Activated CD8-positive, alpha-beta memory T cell treated with anti-CD3 and anti-CD28 coated beads for 1 hour (primary cell): Measurements from ENCODE around the gene IL37.
"Not testable (repeated sequence)": the region's sequence is repeated elsewhere in the genome, so short reads cannot be mapped to it uniquely, and the experiment has no call there.

Experiments
- DNase-seq, 2 donors: peaks; one replicate each; pipeline ENCODE4 v3.0.0-alpha.2; 2020; ENCODE audit warnings: low read depth in 1 of 2; ENCODE audit errors: extremely low read depth in 1 of 2

IL37 gene

GRCh38 chr2:112887964-112888749 is 22.8 kb upstream of the IL37 start:
- no peak for DNase-seq

- no peak for DNase-seq
Measured at GRCh38 chr2:112889976-112890375, 21.0 kb upstream of the IL37 start.

GRCh38 chr2:112891385-112891831 is 19.6 kb upstream of the IL37 start:
- DNase-seq, result no peak

GRCh38 chr2:112893752-112894151 is 17.2 kb upstream of the IL37 start:
- DNase-seq, result no peak

GRCh38 chr2:112896909-112897623 is 13.9 kb upstream of the IL37 start:
- no peak for DNase-seq

GRCh38 chr2:112897624-112897978 is 13.4 kb upstream of the IL37 start:
- no peak for DNase-seq

- DNase-seq, result not testable (repeated sequence)
Measured at GRCh38 chr2:112901431-112902065, 9.4 kb upstream of the IL37 start.

DNA sequence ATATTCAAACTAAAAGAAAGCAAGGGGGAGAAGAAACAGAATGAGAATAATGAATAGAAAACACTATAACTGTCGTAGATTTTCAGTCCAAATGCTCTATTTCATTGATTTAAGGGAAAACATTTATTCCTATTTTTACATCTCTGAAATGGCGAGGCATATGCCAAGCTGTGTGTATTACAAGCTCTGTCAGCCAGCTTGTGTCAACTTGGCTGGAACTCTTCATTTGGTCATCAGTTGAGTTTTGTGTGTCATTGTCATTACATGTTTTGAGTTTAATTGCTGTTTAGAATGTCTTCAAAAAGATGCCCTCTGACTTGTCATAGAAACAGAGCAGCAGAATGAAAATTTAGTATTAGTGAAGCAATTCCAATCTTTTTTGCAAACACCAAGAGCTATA is 8.1 kb upstream of the IL37 start:
- no peak for DNase-seq

- no peak for DNase-seq
Measured at GRCh38 chr2:112904883-112905282, 6.1 kb upstream of the IL37 start.

DNA sequence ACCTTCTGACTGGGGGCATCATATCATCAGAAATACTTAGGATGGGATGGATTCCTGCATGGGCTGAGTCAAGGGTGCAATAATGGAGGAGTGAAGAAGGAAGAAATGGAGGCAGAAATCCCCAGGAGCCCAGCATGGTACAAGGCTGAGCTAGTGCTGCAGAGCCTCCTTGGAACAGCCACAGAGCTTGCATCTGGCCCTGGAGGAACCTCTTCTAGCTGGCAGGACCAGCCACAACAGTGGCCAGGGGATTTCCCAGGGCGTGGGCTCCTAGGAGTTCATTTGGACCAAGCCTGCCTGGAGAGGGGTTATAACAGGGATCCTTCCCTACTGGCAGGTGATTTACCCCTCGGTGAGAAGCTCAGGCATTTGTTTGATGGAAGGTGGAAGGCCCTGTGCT is 4.7 kb upstream of the IL37 start:
- DNase-seq, result no peak

DNA sequence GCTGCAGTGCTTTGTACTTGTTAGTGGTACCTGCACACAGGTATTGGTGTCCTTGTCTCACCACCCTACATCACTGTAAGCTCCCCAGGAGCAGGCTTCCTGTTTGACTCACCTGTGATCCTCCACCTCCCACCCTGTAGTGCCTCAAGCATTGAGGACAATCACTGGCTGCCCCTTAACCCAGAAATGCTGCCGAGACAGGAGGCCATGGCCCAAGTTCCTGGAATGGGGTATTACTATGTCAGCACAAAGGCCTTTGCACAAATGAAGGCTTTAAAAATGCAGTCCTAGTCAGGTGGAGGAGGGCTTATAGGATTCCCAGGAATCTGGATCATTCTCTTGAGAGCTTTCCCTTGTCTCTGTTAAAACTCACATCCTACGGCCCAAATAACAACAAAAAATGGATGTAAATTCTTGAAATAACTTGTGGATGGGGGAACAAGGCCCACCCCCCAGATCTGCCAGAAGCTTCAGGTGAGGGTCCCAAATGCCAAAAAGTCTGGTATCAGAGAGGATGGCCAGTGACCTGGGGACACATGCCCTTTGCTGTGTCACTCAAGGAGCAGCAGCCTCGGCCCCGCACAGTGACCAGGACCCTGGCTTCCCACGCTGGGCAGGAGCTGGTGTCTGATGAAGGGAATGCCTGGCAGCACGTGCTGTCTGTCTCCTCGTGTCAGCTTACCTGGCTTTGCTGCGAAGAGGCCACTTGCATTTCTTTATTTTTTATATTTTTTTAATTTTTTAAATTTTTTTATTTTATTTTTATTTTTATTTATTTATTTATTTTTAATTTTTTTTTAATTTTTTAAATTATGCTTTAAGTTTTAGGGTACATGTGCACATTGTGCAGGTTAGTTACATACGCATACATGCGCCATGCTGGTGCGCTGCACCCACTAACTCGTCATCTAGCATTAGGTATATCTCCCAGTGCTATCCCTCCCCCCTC is 3.7 kb upstream of the IL37 start:
- no peak for DNase-seq

- DNase-seq, result not testable (repeated sequence)
Measured at GRCh38 chr2:112908559-112908958, 2.4 kb upstream of the IL37 start.

- DNase-seq, result no peak
Measured at GRCh38 chr2:112910219-112910618, 746 bp upstream of the IL37 start.

GRCh38 chr2:112912403-112912802 is 1.4 kb downstream of the IL37 start:
- DNase-seq, result no peak

GRCh38 chr2:112915300-112916144 is 4.6 kb downstream of the IL37 start:
- DNase-seq, result no peak

DNA sequence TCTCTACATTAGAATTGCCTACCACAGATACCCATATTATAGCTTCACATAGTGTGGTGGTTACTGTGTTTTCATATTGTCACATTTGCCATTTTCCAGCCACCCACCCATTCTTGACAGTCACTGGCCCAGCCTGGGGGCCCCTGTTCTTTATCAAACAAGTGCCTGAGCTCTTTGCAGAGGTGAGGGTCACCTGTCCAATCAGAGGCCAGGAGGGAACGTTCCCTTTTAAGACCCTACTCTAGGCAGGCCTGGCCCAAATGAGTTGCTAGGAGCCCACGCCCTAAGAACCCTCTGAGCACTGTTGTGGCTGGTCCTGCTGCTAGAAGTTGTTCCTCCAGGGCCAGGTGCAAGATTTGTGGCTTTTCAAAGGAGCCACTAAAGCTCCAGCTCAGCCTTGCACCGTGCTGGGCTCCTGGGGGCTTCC is 5.2 kb downstream of the IL37 start:
- no peak for DNase-seq

DNA sequence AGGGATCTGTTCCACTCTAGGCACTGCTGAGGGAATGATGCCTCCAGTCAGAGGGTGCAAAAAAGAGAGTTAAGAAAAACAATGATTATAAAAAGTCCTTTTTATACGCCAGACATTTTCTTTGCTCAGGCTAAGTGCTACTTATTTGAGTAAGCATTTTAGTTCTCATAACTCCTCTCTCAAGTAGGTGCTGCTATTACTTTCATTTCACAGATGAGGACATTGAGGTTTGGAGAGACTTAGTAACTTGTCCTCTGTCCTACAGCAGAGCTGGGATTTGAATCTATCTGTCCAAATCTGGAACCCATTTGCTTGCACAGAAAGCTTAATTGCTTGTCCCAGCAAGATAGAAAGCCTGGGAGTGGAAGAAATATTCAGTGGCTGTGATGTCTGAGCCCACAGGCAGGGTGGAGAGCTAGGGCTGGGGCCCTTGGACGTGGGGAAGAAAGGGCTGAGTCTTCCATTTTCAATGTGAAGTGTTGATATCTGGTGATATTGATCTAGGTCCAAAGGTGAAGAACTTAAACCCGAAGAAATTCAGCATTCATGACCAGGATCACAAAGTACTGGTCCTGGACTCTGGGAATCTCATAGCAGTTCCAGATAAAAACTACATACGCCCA is 5.8 kb downstream of the IL37 start:
- DNase-seq, result no peak

GRCh38 chr2:112917856-112918255 is 6.9 kb downstream of the IL37 start:
- DNase-seq, result no peak

GRCh38 chr2:112918256-112918655 is 7.3 kb downstream of the IL37 start:
- DNase-seq, result no peak
